SK-N-SH (cell line): ENCODE results near the gene MORC2. TPM values are rescaled to one million over a fixed set of nuclear protein-coding genes. Genes with fewer than 3 reads are reported as not detected.

Experiments
- CTCF ChIA-PET: fragments of 300-600, 350-600 bp; formaldehyde crosslinking; extraction: SDS; loops from one replicate; lab custom pipeline; 2021; lab: Yijun Ruan, JAX
- POLR2A ChIA-PET: fragments of 350-600 bp; sonication (Branson Sonifier 250); formaldehyde crosslinking; extraction: SDS; loops from one replicate; lab custom pipeline; 2020; ENCODE audit warnings: antibody characterized with exemption, inconsistent platforms; lab: Yijun Ruan, JAX
- DNase-seq: peaks from one replicate; pipeline ENCODE4 v3.0.0; 2012
- H2AFZ ChIP-seq: fragments of 200-600 bp; sonication (generic); 2 replicates; pipeline ENCODE4 v1.8.1; 2016; ENCODE audit warnings: antibody characterized with exemption, mild to moderate bottlenecking, low read depth
- H3F3A ChIP-seq: fragments of 200-600 bp; sonication (generic); replicated peaks from 2 replicates; pipeline ENCODE3; 2016; ENCODE audit warnings: antibody characterized with exemption, mild to moderate bottlenecking; ENCODE audit not compliant: insufficient read depth
- H3K27ac ChIP-seq, 2 experiments: fragments of 200-500 bp in 1 of 2; fragments of 200-600 bp in 1 of 2; sonication (Bioruptor generic) in 1 of 2; sonication (generic), shearing (Covaris generic) in 1 of 2; 2 replicates each; pipeline versions ENCODE4 v1.5.1 to v1.6.1; 2014 to 2016; ENCODE audit warnings: low read depth in 2 of 2, inconsistent platforms in 1 of 2, low read length in 1 of 2, mild to moderate bottlenecking in 1 of 2, mixed read lengths in 1 of 2
- H3K27me3 ChIP-seq: fragments of 200-600 bp; sonication (generic), shearing (Covaris generic); 2 replicates; pipeline ENCODE4 v1.6.1; 2016; ENCODE audit warnings: mixed run types; ENCODE audit not compliant: insufficient read depth
- H3K36me3 ChIP-seq, 2 experiments: fragments of 200-500 bp in 1 of 2; fragments of 200-600 bp in 1 of 2; sonication (Bioruptor generic) in 1 of 2; sonication (generic) in 1 of 2; replicated peaks in 1 of 2; 2 replicates each; pipeline versions ENCODE3 to v1.5.1; 2014 to 2016; ENCODE audit warnings: low read length in 1 of 2, mild to moderate bottlenecking in 1 of 2; ENCODE audit not compliant: insufficient read depth in 2 of 2, control insufficient read depth in 1 of 2
- H3K4me1 ChIP-seq, 2 experiments: fragments of 200-500 bp in 1 of 2; fragments of 200-600 bp in 1 of 2; sonication (Bioruptor generic) in 1 of 2; sonication (generic), shearing (Covaris generic) in 1 of 2; 2 replicates each; pipeline versions ENCODE4 v1.5.1 to v1.6.1; 2014 to 2016; ENCODE audit warnings: low read depth in 1 of 2, low read length in 1 of 2, mixed run types in 1 of 2; ENCODE audit not compliant: insufficient read depth in 2 of 2, control insufficient read depth in 1 of 2
- H3K4me2 ChIP-seq: fragments of 200-600 bp; sonication (generic), shearing (Covaris generic); 2 replicates; pipeline ENCODE4 v1.6.1; 2017; ENCODE audit warnings: mixed run types
- H3K4me3 ChIP-seq, 2 experiments: fragments of 200-500 bp in 1 of 2; fragments of 200-600 bp in 1 of 2; sonication (Bioruptor generic) in 1 of 2; sonication (generic), shearing (Covaris generic) in 1 of 2; 2 replicates each; pipeline versions ENCODE4 v1.5.1 to v1.8.1; 2014 to 2016; ENCODE audit warnings: low read depth in 2 of 2, inconsistent platforms in 1 of 2, low read length in 1 of 2, mild to moderate bottlenecking in 1 of 2, mixed read lengths in 1 of 2, moderate library complexity in 1 of 2
- H3K79me2 ChIP-seq: fragments of 200-600 bp; sonication (generic); 2 replicates; pipeline ENCODE4 v1.8.1; 2017; ENCODE audit warnings: mild to moderate bottlenecking; ENCODE audit not compliant: insufficient read depth
- H3K9ac ChIP-seq: fragments of 200-600 bp; sonication (generic); 2 replicates; pipeline ENCODE4 v1.6.1; 2017; ENCODE audit warnings: mixed run types
- H3K9me2 ChIP-seq: fragments of 200-600 bp; sonication (generic); 2 replicates; pipeline ENCODE4 v1.6.1; 2017; ENCODE audit warnings: mixed run types
- H3K9me3 ChIP-seq: fragments of 200-600 bp; sonication (generic); 2 replicates; pipeline ENCODE4 v1.6.1; 2017; ENCODE audit warnings: mixed run types, mild to moderate bottlenecking, moderate library complexity
- H4K20me1 ChIP-seq: fragments of 200-600 bp; sonication (generic); 2 replicates; pipeline ENCODE4 v1.6.1; 2017; ENCODE audit warnings: mild to moderate bottlenecking, mixed run types; ENCODE audit not compliant: insufficient read depth
- EZH2phosphoT487 ChIP-seq: fragments of 200-600 bp; sonication (generic); IDR thresholded peaks from 2 replicates; pipeline ENCODE4 v1.6.1; 2017; ENCODE audit warnings: low read depth, mixed run types, mild to moderate bottlenecking, antibody characterized with exemption, moderate library complexity, borderline replicate concordance
- FOSL2 ChIP-seq: IDR thresholded peaks from 2 replicates; pipeline ENCODE4 v1.4.0; 2012; ENCODE audit warnings: low read depth, mild to moderate bottlenecking, moderate library complexity, borderline replicate concordance
- MEF2A ChIP-seq: IDR thresholded peaks from 2 replicates; pipeline ENCODE4 v1.4.0; 2012; ENCODE audit warnings: low read depth, borderline replicate concordance
- RCOR1 ChIP-seq: fragments of 150-350 bp; IDR thresholded peaks from 2 replicates; pipeline ENCODE4 v1.6.1; 2017; ENCODE audit warnings: antibody characterized with exemption, low read length
- REST ChIP-seq: IDR thresholded peaks from 2 replicates; pipeline ENCODE4 v1.6.1; 2012; ENCODE audit warnings: mild to moderate bottlenecking, low read depth, low read length, moderate library complexity
- ZBTB33 ChIP-seq: IDR thresholded peaks from 2 replicates; pipeline ENCODE4 v1.4.0; 2012; ENCODE audit warnings: low read depth, borderline replicate concordance
- WGBS: methylation state at CpG from one replicate; pipeline ENCODE4 v1.1.6; 2017; ENCODE audit warnings: low lambda C conversion rate; 5-methylcytosine and 5-hydroxymethylcytosine counted together
- polyA plus RNA-seq, 3 experiments: library from polyadenylated mRNA; depleted of rRNA; stranded (reverse); fragments of >200 nt; gene quantifications; 2 replicates each; pipeline ENCODE4 v1.2.3, GENCODE V29; 2012
- TF ChIP-seq, protein P1 (sequence below): fragments of 150-350 bp; IDR thresholded peaks from 2 replicates; pipeline ENCODE4 v1.6.1; 2016; ENCODE audit warnings: mild to moderate bottlenecking, low read depth, low read length

The MORC2 gene
- polyA plus RNA-seq, 1 of the 3 experiments (the other 2 are of a cell fraction): 8.3 TPM

DNA sequence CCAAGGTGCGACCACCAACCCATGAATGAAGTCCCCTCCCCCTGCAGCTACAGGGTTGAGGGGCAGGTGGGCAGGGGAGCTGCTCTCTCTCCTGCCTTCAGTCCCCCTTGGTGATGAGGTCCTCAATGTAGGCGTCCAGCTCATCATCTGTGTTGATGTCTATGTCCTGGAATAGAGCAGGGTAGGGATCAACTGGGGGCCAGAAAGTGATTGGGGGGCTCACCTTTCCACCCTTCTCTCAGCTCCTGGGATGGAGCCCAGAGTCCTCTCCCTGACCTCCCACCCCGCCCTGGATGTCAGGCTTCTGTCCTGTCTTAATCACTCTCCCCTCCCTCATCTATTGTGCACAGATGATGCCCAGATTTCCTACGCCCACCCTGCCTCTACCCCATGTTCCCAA is 41.9 kb downstream of the MORC2 start (continued):
- TF ChIP-seq ZBTB33: no peak
- TF ChIP-seq RCOR1: no peak
- TF ChIP-seq REST: no peak
- TF ChIP-seq FOSL2: no peak
- TF ChIP-seq MEF2A: no peak

DNA sequence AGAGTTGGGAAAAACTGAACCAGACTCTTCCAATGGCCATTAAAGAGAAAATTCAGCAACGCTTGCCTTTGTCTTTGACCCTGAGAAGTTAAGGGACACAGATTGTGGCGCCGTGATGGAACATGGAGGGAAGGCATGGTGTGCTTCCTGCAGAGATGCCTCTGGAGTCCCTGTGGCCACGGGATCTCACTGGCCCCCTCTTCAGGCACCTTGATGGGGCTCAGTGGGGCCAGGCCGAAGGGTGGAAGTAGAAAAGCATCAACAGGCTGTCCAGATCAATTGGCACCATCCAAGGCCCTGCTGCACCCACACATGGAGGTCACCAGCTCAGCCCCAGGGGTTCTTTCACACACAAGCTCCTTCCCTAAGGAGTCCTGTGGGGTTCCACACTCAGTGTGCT is 42.9 kb downstream of the MORC2 start:
- Histone ChIP-seq H3K4me1 (peaks cover 0 to 10% of the 10 kb centered on the region in 2 experiments; a peak in 1 of 4 replicates), H3F3A (no peaks in the 10 kb centered on the region), H3K4me2 (no peak overlapping the region), H3K27me3 (no peaks in the 10 kb centered on the region), H3K9me3 (no peaks in the 10 kb centered on the region), H3K9me2 (no peaks in the 10 kb centered on the region), H3K27ac (no peak overlapping the region), H4K20me1 (no peaks in the 10 kb centered on the region), H2AFZ (no peak overlapping the region), H3K79me2 (no peaks in the 10 kb centered on the region), H3K36me3 (peaks cover 13 to 33% of the 10 kb centered on the region in 2 experiments), H3K4me3 (no peak overlapping the region), H3K9ac (no peak overlapping the region)
- TF ChIP-seq EZH2phosphoT487 (no peak), ZBTB33 (no peak)
- TF ChIP-seq, protein P1, sequence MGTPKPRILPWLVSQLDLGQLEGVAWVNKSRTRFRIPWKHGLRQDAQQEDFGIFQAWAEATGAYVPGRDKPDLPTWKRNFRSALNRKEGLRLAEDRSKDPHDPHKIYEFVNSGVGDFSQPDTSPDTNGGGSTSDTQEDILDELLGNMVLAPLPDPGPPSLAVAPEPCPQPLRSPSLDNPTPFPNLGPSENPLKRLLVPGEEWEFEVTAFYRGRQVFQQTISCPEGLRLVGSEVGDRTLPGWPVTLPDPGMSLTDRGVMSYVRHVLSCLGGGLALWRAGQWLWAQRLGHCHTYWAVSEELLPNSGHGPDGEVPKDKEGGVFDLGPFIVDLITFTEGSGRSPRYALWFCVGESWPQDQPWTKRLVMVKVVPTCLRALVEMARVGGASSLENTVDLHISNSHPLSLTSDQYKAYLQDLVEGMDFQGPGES: no peak
- DNase-seq: no peak
- 95% methylated on average over 4 of the region's 5 CpGs for WGBS
- ChIA-PET POLR2A (no interaction called here), CTCF (no interaction called here)
